NT2/D1 (cell line): ENCODE results near the gene HLA-F.
A peak's percentile ranks its signal among the peaks of the same experiment; 100 is the strongest.

Experiments
- DNase-seq: peaks from one replicate; pipeline ENCODE4 v3.0.0-alpha.2; 2011; ENCODE audit warnings: low read depth, low spot score
- H3K27me3 ChIP-seq: 2 replicates; pipeline ENCODE4 v1.6.0; 2011; ENCODE audit warnings: mild to moderate bottlenecking; ENCODE audit not compliant: insufficient read length, insufficient read depth
- H3K36me3 ChIP-seq: 2 replicates; pipeline ENCODE4 v1.6.1; 2011; ENCODE audit warnings: mild to moderate bottlenecking, low read length, mixed read lengths; ENCODE audit not compliant: insufficient read depth, insufficient read length
- H3K4me1 ChIP-seq: 2 replicates; pipeline ENCODE4 v1.5.1; 2011; ENCODE audit not compliant: insufficient read depth, insufficient read length
- H3K4me3 ChIP-seq: 2 replicates; pipeline ENCODE4 v1.5.1; 2011; ENCODE audit warnings: low read depth; ENCODE audit not compliant: insufficient read length
- H3K9ac ChIP-seq: 2 replicates; pipeline ENCODE4 v1.6.0; 2011; ENCODE audit warnings: low read depth; ENCODE audit not compliant: insufficient read length
- H3K9me3 ChIP-seq: 2 replicates; pipeline ENCODE4 v1.5.1; 2011; ENCODE audit warnings: mild to moderate bottlenecking, low read length; ENCODE audit not compliant: insufficient read depth
- SUZ12 ChIP-seq: IDR thresholded peaks from 2 replicates; pipeline ENCODE4 v1.6.1; 2011; ENCODE audit not compliant: insufficient read length, insufficient read depth; ENCODE audit errors: extremely low read depth
- YY1 ChIP-seq: IDR thresholded peaks from 2 replicates; pipeline ENCODE4 v1.6.1; 2011; ENCODE audit not compliant: insufficient read length, insufficient read depth
- ZNF274 ChIP-seq: IDR thresholded peaks from 2 replicates; pipeline ENCODE4 v1.6.1; 2011; ENCODE audit warnings: mild to moderate bottlenecking, low read depth, low read length

The HLA-F gene

GRCh38 chr6:29708432-29709179, 14.6 kb upstream of the HLA-F start:
- DNase-seq = no peak
- no peaks in the 10 kb centered on the region for H3K9me3 ChIP-seq
- no peaks in the 10 kb centered on the region for H3K27me3 ChIP-seq
- no peak overlapping the region for H3K9ac ChIP-seq
- TF ChIP-seq YY1 (no peak), ZNF274 (no peak), SUZ12 (no peak)
- no peaks in the 10 kb centered on the region for H3K4me1 ChIP-seq
- no peak overlapping the region for H3K4me3 ChIP-seq
- H3K36me3 ChIP-seq = no peaks in the 10 kb centered on the region

DNA sequence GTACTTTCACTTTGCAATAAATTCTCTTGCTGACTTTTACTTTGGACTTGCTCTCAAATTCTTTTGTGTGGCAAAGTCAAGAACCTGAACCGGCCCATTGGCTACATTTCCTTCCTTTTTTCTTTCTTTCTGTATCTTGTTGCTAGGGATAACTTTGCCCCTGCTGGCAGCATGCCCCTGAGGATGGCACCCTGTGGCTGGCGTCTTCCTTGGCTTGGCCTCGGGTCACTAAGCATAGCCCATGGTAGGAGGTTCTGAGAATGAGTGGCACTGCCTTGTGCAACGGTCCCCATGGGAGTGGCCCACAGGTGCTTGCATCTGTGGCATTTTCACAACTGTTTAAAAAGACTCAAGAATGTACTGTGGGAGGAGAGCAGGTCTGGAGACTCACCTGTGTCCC, 14.0 kb upstream of the HLA-F start:
- TF ChIP-seq YY1 (no peak), ZNF274 (no peak), SUZ12 (no peak)
- H3K36me3 ChIP-seq = no peaks in the 10 kb centered on the region
- no peak overlapping the region for H3K4me3 ChIP-seq
- no peaks in the 10 kb centered on the region for H3K4me1 ChIP-seq
- H3K9me3 ChIP-seq = no peaks in the 10 kb centered on the region
- no peak overlapping the region for H3K9ac ChIP-seq
- no peak for DNase-seq
- no peaks in the 10 kb centered on the region for H3K27me3 ChIP-seq

DNA sequence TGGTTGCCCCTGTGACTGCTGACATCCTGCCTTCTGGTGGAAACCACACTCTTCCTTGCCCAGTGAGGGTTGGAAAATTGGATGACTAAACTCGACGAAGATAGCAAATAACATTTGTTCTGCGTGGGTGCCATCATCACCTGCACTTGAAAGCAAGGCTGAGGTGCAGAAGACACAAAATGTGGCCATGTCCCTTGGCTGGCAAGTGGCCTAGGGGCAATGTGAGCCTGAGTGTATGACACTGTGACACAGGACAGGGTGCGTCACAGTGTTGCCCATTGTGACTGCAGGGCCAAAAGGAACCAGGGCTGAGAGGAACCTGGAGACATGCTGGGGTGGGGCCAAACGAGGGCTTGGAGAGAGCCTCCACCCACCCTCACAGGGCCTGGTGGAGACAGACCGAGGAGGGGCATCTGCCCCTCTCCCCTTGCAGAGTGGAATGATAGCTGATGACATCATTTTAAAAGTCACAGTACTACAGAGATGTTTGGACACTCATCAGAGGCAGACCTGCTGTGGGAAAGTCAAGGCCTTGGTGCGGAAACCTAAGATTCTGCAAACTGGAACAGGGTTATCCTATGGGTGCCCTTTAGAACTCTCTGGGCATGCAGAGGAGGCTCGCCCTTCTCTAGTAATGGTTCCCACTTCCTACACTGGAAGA, 12.8 kb upstream of the HLA-F start:
- no peak for DNase-seq
- no peak overlapping the region for H3K4me3 ChIP-seq
- no peak overlapping the region for H3K9ac ChIP-seq
- no peaks in the 10 kb centered on the region for H3K27me3 ChIP-seq
- TF ChIP-seq ZNF274 = no peak
- TF ChIP-seq YY1 = no peak
- TF ChIP-seq SUZ12 = no peak
- H3K9me3 ChIP-seq = no peaks in the 10 kb centered on the region
- no peaks in the 10 kb centered on the region for H3K4me1 ChIP-seq
- H3K36me3 ChIP-seq = no peaks in the 10 kb centered on the region

GRCh38 chr6:29720863-29721262, 2.4 kb upstream of the HLA-F start:
- peaks cover 3% of the 10 kb centered on the region for H3K36me3 ChIP-seq
- no peak for TF ChIP-seq YY1
- no peak for TF ChIP-seq SUZ12
- no peak for TF ChIP-seq ZNF274
- no peak for DNase-seq

DNA sequence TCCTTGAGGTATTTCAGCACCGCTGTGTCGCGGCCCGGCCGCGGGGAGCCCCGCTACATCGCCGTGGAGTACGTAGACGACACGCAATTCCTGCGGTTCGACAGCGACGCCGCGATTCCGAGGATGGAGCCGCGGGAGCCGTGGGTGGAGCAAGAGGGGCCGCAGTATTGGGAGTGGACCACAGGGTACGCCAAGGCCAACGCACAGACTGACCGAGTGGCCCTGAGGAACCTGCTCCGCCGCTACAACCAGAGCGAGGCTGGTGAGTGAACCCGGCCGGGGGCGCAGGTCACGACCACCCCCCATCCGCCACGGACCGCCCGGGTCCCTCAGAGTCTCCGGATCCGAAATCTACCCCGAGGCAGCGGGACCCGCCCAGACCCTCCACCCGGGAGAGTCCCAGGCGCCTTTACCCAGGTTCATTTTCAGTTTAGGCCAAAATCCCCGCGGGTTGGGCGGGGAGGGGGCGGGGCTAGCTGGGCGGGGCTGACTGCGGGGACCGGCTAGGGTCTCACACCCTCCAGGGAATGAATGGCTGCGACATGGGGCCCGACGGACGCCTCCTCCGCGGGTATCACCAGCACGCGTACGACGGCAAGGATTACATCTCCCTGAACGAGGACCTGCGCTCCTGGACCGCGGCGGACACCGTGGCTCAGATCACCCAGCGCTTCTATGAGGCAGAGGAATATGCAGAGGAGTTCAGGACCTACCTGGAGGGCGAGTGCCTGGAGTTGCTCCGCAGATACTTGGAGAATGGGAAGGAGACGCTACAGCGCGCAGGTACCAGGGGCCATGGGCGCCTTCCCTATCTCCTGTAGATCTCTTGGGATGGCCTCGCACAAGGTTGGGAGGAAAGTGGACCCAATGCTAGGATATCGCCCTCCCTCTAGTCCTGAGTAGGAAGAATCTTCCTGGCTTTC, 693 bp downstream of the HLA-F start:
- H3K4me1 ChIP-seq = no peaks in the 10 kb centered on the region
- no peaks in the 10 kb centered on the region for H3K9me3 ChIP-seq
- H3K4me3 ChIP-seq = peak overlapping the region; percentile 84
- peaks cover 3% of the 10 kb centered on the region for H3K36me3 ChIP-seq
- TF ChIP-seq YY1 (no peak), ZNF274 (no peak), SUZ12 (no peak)
- H3K27me3 ChIP-seq = peaks cover 27% of the 10 kb centered on the region
- H3K9ac ChIP-seq = peak overlapping the region; percentile 77
- no peak for DNase-seq

More at GRCh38 chr6:29720863-29721262, 2.4 kb upstream of the HLA-F start:
- Histone ChIP-seq H3K9me3 (no peaks in the 10 kb centered on the region), H3K27me3 (peaks cover 27% of the 10 kb centered on the region), H3K4me3 (no peak overlapping the region), H3K4me1 (peaks cover 3% of the 10 kb centered on the region), H3K9ac (no peak overlapping the region)

- Histone ChIP-seq H3K4me1 (no peaks in the 10 kb centered on the region), H3K36me3 (peaks cover 3% of the 10 kb centered on the region), H3K9ac (no peak overlapping the region), H3K27me3 (peaks cover 27% of the 10 kb centered on the region), H3K4me3 (no peak overlapping the region), H3K9me3 (no peaks in the 10 kb centered on the region)
- DNase-seq = no peak
- TF ChIP-seq ZNF274 = no peak
- no peak for TF ChIP-seq YY1
- no peak for TF ChIP-seq SUZ12
These were observed 2.0 kb downstream of the HLA-F start for GRCh38 chr6:29724937-29725869.
